Astrocyte of the cerebellum (primary cell): Measurements from ENCODE around the gene CLN6.

Experiments
- DNase-seq: peaks from one replicate; pipeline ENCODE4 v3.0.0-alpha.2; 2011; ENCODE audit warnings: low read depth
- H3K4me3 ChIP-seq: 2 replicates; pipeline ENCODE4 v1.5.1; 2011; ENCODE audit warnings: mild to moderate bottlenecking, low read depth, low read length, moderate library complexity
- in situ Hi-C: cut with HindIII; loops from 2 replicates; pipeline ENCODE4 v1.10.0; 2017; ENCODE audit warnings: low sequenced_read_pairs
- TF ChIP-seq, protein P1 (sequence below): IDR thresholded peaks from 2 replicates; pipeline ENCODE4 v1.5.1; 2012; ENCODE audit warnings: low read length, low read depth, moderate library complexity, mild to moderate bottlenecking; ENCODE audit errors: missing control alignments

The CLN6 gene

DNA sequence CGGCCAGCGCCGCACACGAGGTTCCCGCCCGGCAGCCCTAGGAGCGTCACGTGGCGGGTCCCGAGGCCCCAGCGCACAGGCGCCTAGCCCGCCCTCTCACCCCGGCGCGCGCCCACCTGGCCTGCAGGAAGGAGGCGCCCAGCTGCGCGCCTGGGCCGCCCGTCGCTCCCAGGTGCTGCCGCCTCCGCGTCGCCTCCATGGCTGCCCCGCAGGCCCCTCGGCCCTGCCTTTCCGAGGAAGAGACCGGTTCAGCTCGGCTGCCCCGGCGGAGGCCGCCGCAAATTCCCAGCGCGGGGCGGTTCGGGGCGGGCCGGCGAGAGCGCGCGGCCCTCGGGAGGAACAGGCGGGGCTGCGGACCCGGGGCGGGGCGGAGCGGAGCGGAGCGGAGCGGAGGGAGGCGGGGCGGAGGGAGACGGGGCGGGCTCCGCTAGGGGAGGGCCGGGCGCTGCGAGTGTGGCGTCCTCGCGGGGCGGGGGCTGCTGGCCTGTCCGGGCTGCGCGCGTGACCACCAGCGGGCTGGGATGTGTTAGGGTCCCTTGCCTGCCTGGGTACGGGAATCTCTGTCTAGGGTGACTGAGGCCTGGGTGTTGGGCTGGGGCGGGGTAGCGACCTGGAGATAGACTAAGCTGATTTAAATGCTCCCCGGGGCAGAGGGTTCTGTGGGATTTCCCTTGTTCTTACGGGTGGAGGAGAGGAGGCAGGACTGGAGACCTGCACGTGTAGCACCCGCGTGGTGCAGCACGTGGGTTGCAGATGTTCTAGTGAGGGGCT is at the start of gene CLN6:
Gene CLN6 (minus strand): TSS at position 343 of the 771 bp plus-strand sequence. CDS start 144 bp downstream, at position 199.
- TF ChIP-seq, protein P1, sequence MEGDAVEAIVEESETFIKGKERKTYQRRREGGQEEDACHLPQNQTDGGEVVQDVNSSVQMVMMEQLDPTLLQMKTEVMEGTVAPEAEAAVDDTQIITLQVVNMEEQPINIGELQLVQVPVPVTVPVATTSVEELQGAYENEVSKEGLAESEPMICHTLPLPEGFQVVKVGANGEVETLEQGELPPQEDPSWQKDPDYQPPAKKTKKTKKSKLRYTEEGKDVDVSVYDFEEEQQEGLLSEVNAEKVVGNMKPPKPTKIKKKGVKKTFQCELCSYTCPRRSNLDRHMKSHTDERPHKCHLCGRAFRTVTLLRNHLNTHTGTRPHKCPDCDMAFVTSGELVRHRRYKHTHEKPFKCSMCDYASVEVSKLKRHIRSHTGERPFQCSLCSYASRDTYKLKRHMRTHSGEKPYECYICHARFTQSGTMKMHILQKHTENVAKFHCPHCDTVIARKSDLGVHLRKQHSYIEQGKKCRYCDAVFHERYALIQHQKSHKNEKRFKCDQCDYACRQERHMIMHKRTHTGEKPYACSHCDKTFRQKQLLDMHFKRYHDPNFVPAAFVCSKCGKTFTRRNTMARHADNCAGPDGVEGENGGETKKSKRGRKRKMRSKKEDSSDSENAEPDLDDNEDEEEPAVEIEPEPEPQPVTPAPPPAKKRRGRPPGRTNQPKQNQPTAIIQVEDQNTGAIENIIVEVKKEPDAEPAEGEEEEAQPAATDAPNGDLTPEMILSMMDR = no peak
- in situ Hi-C loops = no loop called here

DNA sequence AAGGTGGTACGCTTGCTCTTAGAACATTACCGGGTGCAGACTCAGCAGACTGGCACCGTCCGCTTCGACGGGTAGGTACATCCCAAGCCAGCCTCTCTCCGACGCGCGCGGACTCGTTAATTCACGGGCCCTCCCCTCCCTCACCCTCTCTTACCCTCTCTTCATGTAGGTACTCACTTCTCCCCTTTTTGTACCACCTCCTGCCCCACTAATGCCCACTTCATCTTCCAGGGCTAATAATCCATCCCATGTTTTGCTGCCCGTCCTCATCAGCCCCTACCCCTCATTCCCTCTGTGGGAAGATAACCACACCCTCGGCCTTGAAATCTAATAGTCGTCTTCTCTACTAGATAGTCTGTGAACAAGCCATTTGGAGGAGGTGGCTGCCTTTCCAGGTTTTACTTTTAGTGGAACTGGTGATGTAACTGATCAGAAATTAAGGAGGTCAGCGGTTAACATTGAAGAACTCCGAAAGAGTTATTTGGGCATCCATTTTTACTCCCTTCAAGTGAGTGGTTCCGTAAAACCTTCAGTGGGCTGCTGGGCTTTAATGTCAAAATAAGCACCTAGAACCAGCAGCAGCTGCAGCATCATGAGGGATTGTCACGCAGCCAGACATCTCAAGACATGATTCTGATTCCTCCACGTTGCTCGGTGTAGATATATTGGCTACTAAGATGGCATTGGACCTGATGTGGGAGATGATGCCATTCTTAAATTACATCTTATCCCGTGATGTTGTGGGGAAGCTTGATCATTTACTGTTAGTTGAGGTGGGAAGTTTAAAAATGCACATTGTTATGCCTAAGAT is 49.3 kb upstream of the CLN6 start:
- in situ Hi-C loops = no loop called here
- peak overlapping the region; percentile 83 for H3K4me3 ChIP-seq
- TF ChIP-seq, protein P1 = no peak
- DNase-seq = no peak

More for the DNA sequence above, at the start of gene CLN6:
- DNase-seq = peak; percentile 32
- H3K4me3 ChIP-seq = peak within 1 kb of the TSS; percentile 81

DNA sequence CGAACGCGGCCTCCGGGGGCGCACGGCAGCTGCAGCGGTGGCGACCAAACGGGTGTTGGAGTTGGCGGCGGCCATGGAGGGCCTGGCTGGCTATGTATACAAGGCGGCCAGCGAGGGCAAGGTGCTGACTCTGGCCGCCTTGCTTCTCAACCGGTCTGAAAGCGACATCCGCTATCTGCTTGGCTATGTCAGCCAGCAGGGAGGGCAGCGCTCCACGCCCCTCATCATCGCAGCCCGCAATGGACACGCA is 48.7 kb upstream of the CLN6 start:
- in situ Hi-C loops = no loop called here
- peak overlapping the region; percentile 83 for H3K4me3 ChIP-seq
- DNase-seq = no peak
- TF ChIP-seq, protein P1 = no peak

DNA sequence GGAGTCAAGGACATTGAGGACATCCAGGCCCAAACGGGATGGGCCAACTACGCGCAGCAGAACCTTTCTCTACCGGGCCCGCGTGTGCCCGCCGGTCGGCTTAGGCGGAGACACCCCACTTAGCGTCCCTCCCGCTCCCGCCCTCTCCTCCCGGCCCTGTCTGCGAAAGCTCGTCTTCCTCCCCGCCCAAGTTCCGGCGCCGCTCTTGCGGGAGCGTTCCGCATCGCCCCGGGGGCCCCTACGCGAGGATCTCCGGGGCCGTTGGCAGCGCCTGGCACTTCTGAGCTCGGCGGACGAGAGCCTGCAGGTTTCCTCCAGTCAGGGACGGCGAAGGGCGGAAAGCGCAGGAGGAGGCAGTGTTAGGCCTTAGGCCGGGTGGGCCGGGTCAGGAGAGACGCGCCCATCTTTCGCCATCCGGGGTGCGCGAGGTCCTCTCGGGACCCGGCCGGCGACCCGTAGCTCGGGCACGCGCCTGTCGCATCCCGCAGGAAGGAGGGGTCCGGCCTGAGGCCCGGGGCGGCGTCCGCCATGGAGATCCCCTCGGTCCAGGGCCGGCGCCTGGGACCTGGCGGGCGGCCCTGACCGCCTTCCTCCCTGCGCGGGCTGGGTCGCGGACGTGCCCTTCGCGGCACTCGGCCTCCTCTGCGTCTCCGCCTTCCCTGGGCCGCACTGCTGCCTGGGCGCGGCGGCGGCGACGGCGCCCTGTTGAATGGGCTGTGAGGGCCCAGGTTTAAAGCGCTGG is 48.2 kb upstream of the CLN6 start, which contains the start of gene FEM1B:
Gene FEM1B (plus strand): TSS at position 143 of the 742 bp plus-strand sequence. CDS start 673 bp downstream, outside the sequence.
- in situ Hi-C loops = no loop called here
- H3K4me3 ChIP-seq = peak within 1 kb of the TSS; percentile 83
- TF ChIP-seq, protein P1 = peak; percentile 34
- peak; percentile 75 for DNase-seq

DNA sequence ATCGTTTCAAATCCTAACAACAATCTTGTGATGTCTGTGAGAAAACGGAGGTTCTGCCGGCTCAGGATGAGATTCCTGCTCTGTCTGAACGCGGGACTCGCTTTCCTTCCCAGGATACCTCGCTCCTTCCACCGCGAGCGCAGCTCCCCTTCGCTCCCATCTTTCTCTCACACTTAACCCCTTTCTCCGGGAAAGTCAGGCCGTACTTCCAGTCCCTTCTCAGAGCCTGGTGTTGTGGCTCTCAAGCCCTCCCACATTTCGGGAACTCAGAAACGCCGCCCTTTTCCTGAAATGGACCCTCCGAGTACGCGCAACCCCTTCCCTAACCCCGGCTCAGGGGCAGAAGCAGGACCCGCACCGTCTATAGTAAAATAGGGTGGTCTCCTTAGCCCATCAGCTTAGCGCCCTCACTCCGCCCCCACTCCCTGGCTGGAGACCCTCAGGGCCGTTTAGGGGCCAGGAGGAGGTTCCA is 47.6 kb upstream of the CLN6 start:
- in situ Hi-C loops = no loop called here
- peak overlapping the region; percentile 83 for H3K4me3 ChIP-seq
- TF ChIP-seq, protein P1 = no peak
- DNase-seq = peak; percentile 12

DNA sequence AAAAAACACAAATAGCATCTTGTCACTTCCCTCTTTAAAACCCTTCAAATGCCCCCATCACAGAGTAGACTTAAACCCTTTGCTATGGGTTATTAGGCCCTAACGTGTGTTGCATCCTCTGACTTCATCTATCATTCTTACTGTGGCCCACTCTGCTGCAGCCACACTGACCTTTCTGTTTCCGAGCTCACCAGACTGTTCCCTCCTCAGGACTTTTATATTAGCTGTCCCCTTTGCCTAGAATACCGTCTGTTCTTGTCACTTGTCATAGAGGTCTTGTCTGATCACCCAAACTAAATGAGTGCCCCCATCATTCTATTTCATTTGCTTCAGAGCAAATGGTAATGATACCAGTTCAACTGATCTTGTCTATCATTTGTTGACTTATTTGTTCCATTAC is 47.1 kb upstream of the CLN6 start:
- TF ChIP-seq, protein P1 = no peak
- no peak for DNase-seq

More for the DNA sequence above, 47.1 kb upstream of the CLN6 start:
- peak overlapping the region; percentile 83 for H3K4me3 ChIP-seq
- in situ Hi-C loops = no loop called here
